Measurements from ENCODE around the gene B3GALNT2. TPM values are rescaled to one million over a fixed set of nuclear protein-coding genes. Genes with fewer than 3 reads are reported as not detected.

The B3GALNT2 gene
- total RNA-seq, 4 donors from 2014 or later: 28.8 to 35.3 (median 32.4) TPM

DNA sequence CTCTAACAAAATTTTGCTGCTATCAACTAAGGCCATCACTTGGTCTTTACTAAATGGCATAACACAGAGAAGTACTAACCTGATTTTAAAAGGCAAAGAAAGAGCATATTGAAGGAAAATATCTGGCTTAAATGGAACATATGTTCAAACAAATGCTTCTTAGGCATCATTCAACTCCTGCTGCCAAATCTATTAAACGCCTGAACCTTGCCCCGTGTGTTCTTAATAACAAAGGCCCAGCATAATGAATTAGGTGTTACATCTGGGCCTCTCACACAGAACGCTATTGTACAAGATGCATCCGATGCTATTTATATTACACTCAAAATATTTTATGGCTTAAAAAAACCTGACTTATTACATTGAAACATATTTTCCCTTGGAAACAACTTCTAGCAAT is 48.4 kb downstream of the B3GALNT2 start:
- Histone ChIP-seq H3K27ac (no peak overlapping the region), H3K4me3 (no peak overlapping the region), H3K9me3 (no peaks in the 10 kb centered on the region), H3K4me1 (no peaks in the 10 kb centered on the region), H3K27me3 (no peaks in the 10 kb centered on the region), H3K36me3 (peaks cover 0 to 32% of the 10 kb centered on the region in 2 donors)
- in situ Hi-C loops (cut with MboI; ENCODE audit: low sequenced_read_pairs in 4 of 4) (no loop called here), intact Hi-C loops (cut with DNase I; ENCODE audit: low total_unique reads) (no loop called here)
- ATAC-seq (no peak), DNase-seq (no peak)
- TF ChIP-seq CTCF (IDR thresholded peaks at IDR 0.05 in 4 of 5, conservative IDR thresholded peaks at IDR 0.05 in 1 of 5) (no peak), POLR2A (IDR thresholded peaks at IDR 0.05) (no peak)

GRCh38 chr1:235455097-235455496 is 49.2 kb downstream of the B3GALNT2 start:
- no peak overlapping the region for H3K27ac ChIP-seq
- no peak for ATAC-seq
- no peaks in the 10 kb centered on the region for H3K9me3 ChIP-seq
- no peak overlapping the region for H3K4me3 ChIP-seq
- in situ Hi-C loops (cut with MboI; ENCODE audit: low sequenced_read_pairs in 4 of 4): no loop called here
- H3K36me3 ChIP-seq: peaks cover 0 to 39% of the 10 kb centered on the region in 2 donors
- H3K4me1 ChIP-seq: no peaks in the 10 kb centered on the region
- no peaks in the 10 kb centered on the region for H3K27me3 ChIP-seq
- TF ChIP-seq POLR2A (IDR thresholded peaks at IDR 0.05) (no peak), CTCF (IDR thresholded peaks at IDR 0.05 in 4 of 5, conservative IDR thresholded peaks at IDR 0.05 in 1 of 5) (no peak)
- intact Hi-C loops (cut with DNase I; ENCODE audit: low total_unique reads): no loop called here
- no peak for DNase-seq

GRCh38 chr1:235454021-235454420 is 50.2 kb downstream of the B3GALNT2 start:
- no peaks in the 10 kb centered on the region for H3K4me1 ChIP-seq
- DNase-seq (no peak), ATAC-seq (no peak)
- H3K4me3 ChIP-seq: no peak overlapping the region
- H3K9me3 ChIP-seq: no peaks in the 10 kb centered on the region
- peaks cover 2 to 50% of the 10 kb centered on the region in 2 donors for H3K36me3 ChIP-seq
- intact Hi-C loops (cut with DNase I; ENCODE audit: low total_unique reads) (no loop called here), in situ Hi-C loops (cut with MboI; ENCODE audit: low sequenced_read_pairs in 4 of 4) (no loop called here)
- no peaks in the 10 kb centered on the region for H3K27me3 ChIP-seq
- no peak for TF ChIP-seq POLR2A (IDR thresholded peaks at IDR 0.05)
- TF ChIP-seq CTCF (IDR thresholded peaks at IDR 0.05 in 4 of 5, conservative IDR thresholded peaks at IDR 0.05 in 1 of 5): no peak
- no peak overlapping the region for H3K27ac ChIP-seq

DNA sequence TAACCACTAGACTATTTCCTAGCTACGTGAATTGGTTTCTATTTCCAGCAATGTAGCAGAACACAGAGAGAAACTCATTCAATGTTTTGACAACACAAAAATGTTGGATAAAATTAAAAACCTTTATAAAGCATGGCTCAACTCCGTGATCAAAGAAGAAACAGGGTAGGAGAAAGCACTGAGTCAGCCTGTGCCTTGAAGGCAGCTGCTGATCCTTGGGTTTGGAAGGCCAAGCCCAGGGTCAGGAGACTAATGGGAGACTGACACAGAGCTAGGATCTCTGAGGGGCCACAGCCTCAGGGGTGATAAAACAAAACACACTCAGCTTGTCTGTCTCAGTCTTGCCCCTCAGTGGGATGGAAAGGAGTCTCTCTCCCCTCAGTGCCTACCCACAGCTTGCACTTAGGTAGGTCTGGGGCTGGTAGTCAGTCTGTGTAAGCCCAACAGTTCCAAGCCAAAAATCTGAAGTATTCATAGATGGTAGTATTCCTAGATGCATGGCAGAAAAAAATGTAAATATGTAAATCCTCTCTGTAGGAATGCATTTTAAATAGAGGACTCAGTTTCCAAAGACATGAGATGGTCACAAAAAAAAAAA is 53.3 kb downstream of the B3GALNT2 start:
- peaks cover 2 to 80% of the 10 kb centered on the region in 2 donors for H3K36me3 ChIP-seq
- no peak overlapping the region for H3K4me3 ChIP-seq
- intact Hi-C loops (cut with DNase I; ENCODE audit: low total_unique reads): no loop called here
- TF ChIP-seq POLR2A (IDR thresholded peaks at IDR 0.05): no peak
- TF ChIP-seq CTCF (IDR thresholded peaks at IDR 0.05 in 4 of 5, conservative IDR thresholded peaks at IDR 0.05 in 1 of 5): no peak
- no peak for ATAC-seq
- DNase-seq: no peak
- peak overlapping the region in 1 of 4 donors; percentile 62 for H3K27ac ChIP-seq
- no peaks in the 10 kb centered on the region for H3K27me3 ChIP-seq
- no peaks in the 10 kb centered on the region for H3K9me3 ChIP-seq
- no peaks in the 10 kb centered on the region for H3K4me1 ChIP-seq
- in situ Hi-C loops (cut with MboI; ENCODE audit: low sequenced_read_pairs in 4 of 4): no loop called here

DNA sequence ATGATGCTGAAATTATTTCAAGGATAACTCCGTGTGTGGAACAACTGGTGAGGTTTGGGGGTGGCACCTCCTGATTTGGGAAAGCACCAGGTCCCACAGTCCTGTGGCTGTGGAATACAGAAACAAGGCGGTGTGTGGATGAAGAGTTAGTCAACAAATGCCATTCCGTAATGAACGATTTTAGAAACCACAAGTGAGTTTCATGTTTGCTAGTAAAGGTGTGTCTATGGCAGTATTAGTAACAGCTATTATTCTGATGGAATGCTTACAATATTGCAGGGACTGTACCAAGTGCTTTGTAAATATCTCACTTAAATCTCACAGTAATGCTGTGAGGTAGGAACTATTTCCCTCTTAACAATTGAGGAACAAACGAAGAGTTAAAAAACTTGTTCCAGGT is 53.8 kb downstream of the B3GALNT2 start:
- TF ChIP-seq CTCF (IDR thresholded peaks at IDR 0.05 in 4 of 5, conservative IDR thresholded peaks at IDR 0.05 in 1 of 5): no peak
- no peak for TF ChIP-seq POLR2A (IDR thresholded peaks at IDR 0.05)
- intact Hi-C loops (cut with DNase I; ENCODE audit: low total_unique reads): no loop called here
- ATAC-seq (no peak), DNase-seq (no peak)
- Histone ChIP-seq H3K36me3 (peaks cover 2 to 86% of the 10 kb centered on the region in 2 donors), H3K9me3 (no peaks in the 10 kb centered on the region), H3K27me3 (no peaks in the 10 kb centered on the region), H3K27ac (peak overlapping the region in 1 of 4 donors; percentile 62), H3K4me1 (no peaks in the 10 kb centered on the region), H3K4me3 (no peak overlapping the region)
- in situ Hi-C loops (cut with MboI; ENCODE audit: low sequenced_read_pairs in 4 of 4): no loop called here
